HG03025 (cell line): Measurements from ENCODE around the gene PDE4D.
A peak's percentile ranks its signal among the peaks of the same experiment; 100 is the strongest.

ENCODE experiments used
- ATAC-seq: cut with Tn5 transposase; IDR thresholded peaks from one replicate; pipeline ENCODE4 v1.9.1; 2021; ENCODE audit warnings: mild to moderate bottlenecking, moderate library complexity; ENCODE audit not compliant: unreplicated experiment, low FRiP score

The PDE4D gene

GRCh38 chr5:59840200-59840601 lies 53.3 kb downstream of the PDE4D start:
- ATAC-seq = no peak

DNA sequence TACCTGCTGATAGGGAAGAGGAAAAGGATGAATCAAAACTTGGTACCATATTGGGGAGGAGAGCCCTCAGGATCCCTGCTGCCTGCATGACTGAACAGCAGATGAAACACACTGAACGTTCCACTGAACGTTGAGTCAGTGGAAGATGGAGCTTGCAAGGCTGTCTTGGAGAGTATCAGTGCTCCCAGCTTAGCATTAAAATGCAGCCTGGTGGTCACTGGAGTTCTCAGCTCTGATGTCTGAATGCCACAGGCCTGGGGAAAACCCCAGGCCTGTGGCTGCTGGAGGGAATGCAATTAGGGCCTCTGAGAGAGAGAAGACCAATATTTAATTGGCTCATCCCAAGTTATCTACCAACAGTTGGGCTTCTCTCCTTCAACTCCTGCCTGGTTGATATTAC lies 54.5 kb downstream of the PDE4D start:
- ATAC-seq = no peak

- ATAC-seq = no peak
Measured at GRCh38 chr5:59838067-59838466, 55.5 kb downstream of the PDE4D start.

- ATAC-seq = no peak
Measured at GRCh38 chr5:59837071-59837470, 56.5 kb downstream of the PDE4D start.

DNA sequence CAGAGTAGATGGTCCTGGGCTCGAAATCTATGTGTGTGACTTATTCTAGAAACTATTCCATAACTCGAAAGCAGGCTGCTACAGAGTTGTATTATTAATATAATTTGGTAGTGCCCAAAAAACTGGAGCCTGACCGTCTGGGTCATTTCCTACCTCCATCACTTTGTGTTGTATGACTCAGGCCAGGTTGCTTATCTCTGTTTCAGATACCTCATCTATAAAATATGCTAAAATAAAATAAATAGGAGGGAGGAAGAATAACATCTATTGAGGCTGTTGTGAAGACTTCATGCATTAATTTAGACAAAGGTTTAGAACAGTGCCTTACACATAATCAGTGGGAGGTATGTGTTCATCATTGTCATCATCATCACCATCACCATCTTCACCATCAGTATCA lies 57.7 kb downstream of the PDE4D start:
- no peak for ATAC-seq

- no peak for ATAC-seq
Measured at GRCh38 chr5:59833448-59833847, 60.1 kb downstream of the PDE4D start.

GRCh38 chr5:59832577-59833301 lies 60.8 kb downstream of the PDE4D start:
- ATAC-seq = no peak

- ATAC-seq = peak; percentile 68
Measured at GRCh38 chr5:59831326-59832010, 62.1 kb downstream of the PDE4D start.

DNA sequence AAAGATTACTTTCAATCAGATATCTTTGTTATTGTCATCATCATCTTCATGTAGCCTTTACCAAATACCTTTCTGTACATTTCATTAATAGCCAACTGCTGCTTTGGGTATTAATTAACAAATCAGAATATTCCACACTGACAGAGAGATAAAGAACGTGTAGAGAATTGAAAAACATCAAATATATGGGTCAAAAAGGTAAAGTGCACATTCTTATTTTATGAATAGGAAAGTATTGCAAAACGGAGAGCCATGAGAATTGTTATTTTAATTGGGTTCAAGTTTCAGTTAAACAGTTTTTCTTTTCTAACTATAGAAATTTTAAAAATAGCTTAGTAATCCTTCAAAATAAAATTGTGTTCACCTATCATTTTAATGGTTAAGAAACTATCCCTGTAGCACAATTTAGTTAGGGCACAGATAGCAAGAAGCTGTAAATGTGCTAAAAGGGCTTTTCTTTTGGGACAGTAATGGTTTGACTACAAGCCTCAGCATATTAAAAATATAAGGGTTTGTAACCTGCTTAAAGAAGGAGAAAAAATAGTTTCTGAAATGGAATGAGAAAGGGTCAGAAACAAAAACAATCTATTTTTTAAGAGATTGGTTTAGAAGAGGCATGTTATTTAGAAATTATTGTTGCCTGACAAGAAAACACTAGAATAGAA lies 62.9 kb downstream of the PDE4D start:
- no peak for ATAC-seq

GRCh38 chr5:59829922-59830321 lies 63.6 kb downstream of the PDE4D start:
- ATAC-seq = no peak

DNA sequence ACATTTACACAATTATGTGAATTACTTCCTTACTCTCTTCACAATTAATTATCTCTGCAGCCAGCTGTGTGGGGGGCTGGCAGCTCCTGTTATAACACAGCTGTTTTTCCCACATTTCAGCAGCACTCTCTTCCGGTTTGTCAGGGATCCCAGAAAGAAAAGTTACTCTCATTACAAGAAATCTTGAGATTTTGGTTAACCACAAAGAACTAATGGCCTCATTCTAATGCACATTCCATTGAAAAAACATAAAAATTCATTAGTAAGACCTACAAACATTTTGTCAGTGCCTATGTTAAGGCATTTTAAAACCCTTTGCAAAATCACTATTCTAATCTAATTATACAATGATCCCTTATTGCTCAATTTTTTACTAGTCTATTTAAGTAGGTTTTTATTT lies 64.1 kb downstream of the PDE4D start:
- no peak for ATAC-seq

- ATAC-seq = no peak
Measured at GRCh38 chr5:59828623-59829022, 64.9 kb downstream of the PDE4D start.

GRCh38 chr5:59826996-59827395 lies 66.5 kb downstream of the PDE4D start:
- ATAC-seq = no peak

GRCh38 chr5:59823420-59823819 lies 70.1 kb downstream of the PDE4D start:
- ATAC-seq = no peak

- ATAC-seq = no peak
Measured at GRCh38 chr5:59819806-59820205, 73.7 kb downstream of the PDE4D start.

DNA sequence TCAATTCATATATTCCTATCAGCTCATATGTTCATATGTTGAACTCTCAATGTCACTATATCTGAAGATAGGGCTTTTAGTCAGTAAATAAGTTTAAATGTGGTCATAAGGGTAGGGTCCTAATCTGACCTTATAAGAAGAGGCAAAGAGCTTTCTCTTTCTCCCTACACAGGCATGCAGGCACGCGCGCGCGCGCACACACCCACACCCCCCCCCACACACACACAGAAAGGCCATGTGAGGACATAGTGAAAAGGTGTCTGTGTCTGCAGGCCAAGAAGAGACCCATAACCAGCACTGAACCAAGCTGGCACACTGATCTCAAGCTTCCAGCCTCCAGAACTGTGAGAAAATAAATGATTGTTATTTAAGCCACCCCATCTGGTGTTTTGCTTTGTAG lies 76.0 kb downstream of the PDE4D start:
- ATAC-seq = no peak

- no peak for ATAC-seq
Measured at GRCh38 chr5:59816654-59817300, 76.7 kb downstream of the PDE4D start.

GRCh38 chr5:59814537-59814872 lies 79.0 kb downstream of the PDE4D start:
- no peak for ATAC-seq

- ATAC-seq = peak; percentile 48
Measured at GRCh38 chr5:59813761-59814536, 79.6 kb downstream of the PDE4D start.

DNA sequence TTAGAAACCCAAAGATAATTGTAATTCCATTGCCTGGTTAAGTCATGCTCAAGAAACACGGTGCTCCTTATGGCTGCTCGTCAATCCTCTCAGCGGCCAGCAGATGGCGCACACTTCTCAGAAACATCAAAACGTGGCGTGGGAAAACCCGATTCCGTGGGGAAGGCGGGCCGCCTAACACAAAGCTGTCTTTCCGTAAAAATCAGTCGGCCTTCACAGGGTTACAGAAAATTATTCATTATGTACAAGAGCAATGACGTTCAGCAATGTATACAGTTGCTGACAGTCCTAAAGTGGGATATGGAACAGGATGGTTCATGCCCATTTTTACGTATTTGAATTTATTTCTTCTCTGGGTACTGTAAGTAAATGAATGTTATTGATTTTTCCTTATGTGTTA lies 83.5 kb downstream of the PDE4D start:
- ATAC-seq = no peak

DNA sequence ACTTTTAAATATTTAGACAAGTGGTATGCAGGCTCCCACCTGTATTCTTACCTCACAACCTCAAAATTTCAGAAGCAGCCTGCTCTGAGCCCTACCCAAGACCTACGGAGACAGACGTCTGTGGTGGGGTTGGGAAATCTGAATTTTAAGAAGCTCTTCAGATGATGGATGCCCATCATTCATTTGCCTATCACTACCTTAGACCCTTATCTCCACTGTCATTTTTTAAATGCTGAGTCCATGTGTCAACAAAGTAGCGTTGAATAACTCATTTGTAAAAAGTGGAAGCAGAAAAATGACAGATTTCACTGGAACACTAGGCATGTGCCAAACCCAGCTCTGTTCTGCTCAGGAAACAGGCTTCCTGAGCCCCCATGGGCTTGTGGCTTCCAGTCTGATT lies 85.7 kb downstream of the PDE4D start:
- no peak for ATAC-seq
